Endothelial cell of umbilical vein (primary cell): Measurements from ENCODE around the gene DNAAF5.

Experiments used
- CTCF ChIP-seq, 2 donors: IDR thresholded peaks; 1 replicate in 1 of 2; 2 replicates in 1 of 2; pipeline ENCODE4 v1.5.1; 2011; ENCODE audit warnings: low read length in 2 of 2, mild to moderate bottlenecking in 2 of 2, moderate library complexity in 2 of 2, control low read depth in 1 of 2, inconsistent platforms in 1 of 2, low read depth in 1 of 2; ENCODE audit not compliant: insufficient read depth in 1 of 2; ENCODE audit errors: extremely low read depth in 1 of 2
- EZH2 ChIP-seq: IDR thresholded peaks from 2 replicates; pipeline ENCODE4 v1.6.1; 2012; ENCODE audit warnings: borderline replicate concordance, low read depth, mild to moderate bottlenecking, moderate library complexity, low read length, inconsistent platforms; ENCODE audit not compliant: severe bottlenecking
- FOS ChIP-seq: IDR thresholded peaks from 2 replicates; pipeline ENCODE4 v1.6.1; 2011; ENCODE audit warnings: mild to moderate bottlenecking, low read length, moderate library complexity, borderline replicate concordance; ENCODE audit not compliant: insufficient read depth
- GATA2 ChIP-seq: IDR thresholded peaks from 2 replicates; pipeline ENCODE4 v1.7.0; 2011; ENCODE audit warnings: low read depth, mild to moderate bottlenecking, moderate library complexity, mixed read lengths, low read length; ENCODE audit not compliant: insufficient read length, insufficient read depth
- JUN ChIP-seq: IDR thresholded peaks from 2 replicates; pipeline ENCODE4 v1.6.1; 2011; ENCODE audit warnings: borderline replicate concordance, low read depth; ENCODE audit not compliant: insufficient read length, insufficient read depth
- POLR2A ChIP-seq: IDR thresholded peaks from 2 replicates; pipeline ENCODE4 v1.6.1; 2012; ENCODE audit warnings: low read depth, mild to moderate bottlenecking, control low read depth, low read length
- POLR2AphosphoS5 ChIP-seq: IDR thresholded peaks from 2 replicates; pipeline ENCODE4 v1.6.1; 2012; ENCODE audit warnings: low read depth, mild to moderate bottlenecking, control low read depth, low read length, moderate library complexity; ENCODE audit not compliant: insufficient read depth

DNA sequence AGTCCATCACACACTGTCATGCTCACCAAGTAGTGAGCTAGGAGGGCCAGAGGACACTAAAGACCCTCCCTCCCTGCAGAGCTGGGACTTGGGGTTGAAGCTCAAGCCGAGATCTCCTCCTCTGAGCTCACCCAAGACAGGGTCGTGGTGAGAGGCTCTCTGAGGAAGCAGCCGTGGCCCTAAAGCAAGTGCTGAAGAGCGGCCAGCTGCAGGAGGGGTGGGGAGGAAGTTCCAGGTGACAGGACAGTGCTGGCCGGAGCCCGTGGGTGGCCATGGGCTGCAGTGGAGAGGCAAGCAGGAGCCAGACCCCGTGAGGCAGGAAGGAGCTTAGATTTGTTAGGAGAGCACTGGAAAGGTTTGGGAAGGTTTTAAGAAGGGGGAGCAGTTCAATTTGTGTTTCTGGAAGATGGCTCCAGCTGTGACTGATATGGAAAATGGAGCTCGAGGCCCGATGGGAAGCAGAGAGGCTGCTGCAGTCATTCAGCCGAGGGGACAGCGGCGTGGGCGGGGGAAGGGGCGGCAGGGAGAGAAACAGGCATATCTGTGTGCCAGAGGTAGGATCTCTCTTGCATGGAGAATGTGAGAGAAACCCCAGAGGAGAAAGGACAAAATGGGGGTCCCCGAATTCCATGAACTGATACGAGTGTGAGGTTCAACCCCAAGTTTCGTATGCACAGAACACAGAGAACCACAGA is 26.9 kb upstream of the DNAAF5 start:
- no peak for TF ChIP-seq POLR2A
- TF ChIP-seq POLR2AphosphoS5, result no peak
- no peak for TF ChIP-seq CTCF (IDR thresholded peaks at IDR 0.05; ENCODE audit: extremely low read depth in 1 of 2, insufficient read depth in 1 of 2, low read depth in 1 of 2, low read length in 2 of 2)
- TF ChIP-seq EZH2, result no peak
- no peak for TF ChIP-seq JUN
- TF ChIP-seq GATA2, result no peak
- no peak for TF ChIP-seq FOS
